DOHH2 (cell line): Measurements from ENCODE around the gene MDN1.
"Not testable (repeated sequence)": the region's sequence is repeated elsewhere in the genome, so short reads cannot be mapped to it uniquely, and the experiment has no call there.

Experiments used
- CTCF ChIP-seq: fragments of 200-600 bp; sonication (generic); IDR thresholded peaks from one replicate; pipeline ENCODE4 v1.5.1; 2014; ENCODE audit warnings: antibody characterized with exemption, mild to moderate bottlenecking, low read depth, low read length; ENCODE audit not compliant: poor library complexity, severe bottlenecking
- EZH2phosphoT487 ChIP-seq: fragments of 200-600 bp; sonication (generic); IDR thresholded peaks from 2 replicates; pipeline ENCODE4 v1.6.1; 2017; ENCODE audit warnings: borderline replicate concordance, mild to moderate bottlenecking, antibody characterized with exemption, low read length, moderate library complexity, mixed read lengths

GRCh38 chr6:89731262-89731661 is 88.3 kb downstream of the MDN1 start:
- not testable (repeated sequence) for TF ChIP-seq CTCF, EZH2phosphoT487
